Large intestine (tissue), 12 donors: Measurements from ENCODE around the gene ATAD2B. TPM values are rescaled to one million over a fixed set of nuclear protein-coding genes. Genes with fewer than 3 reads are reported as not detected.
"Not testable (repeated sequence)": the region's sequence is repeated elsewhere in the genome, so short reads cannot be mapped to it uniquely, and the experiment has no call there.

Source experiments
- DNase-seq, 2 donors: peaks; one replicate each; pipeline versions ENCODE4 v3.0.0 to v3.0.0-alpha.2; 2013
- H3K27ac ChIP-seq: one replicate; pipeline ENCODE4 v1.5.1; 2013; ENCODE audit warnings: low read length
- H3K27me3 ChIP-seq: 2 replicates; pipeline ENCODE4 v1.6.1; 2013; ENCODE audit warnings: low read length; ENCODE audit not compliant: control insufficient read depth, insufficient read depth
- H3K36me3 ChIP-seq: 2 replicates; pipeline ENCODE4 v1.6.1; 2013; ENCODE audit warnings: low read length; ENCODE audit not compliant: control insufficient read depth, insufficient read depth
- H3K4me1 ChIP-seq: one replicate; pipeline ENCODE4 v1.6.1; 2013; ENCODE audit warnings: low read length; ENCODE audit not compliant: control insufficient read depth, insufficient read depth
- H3K4me3 ChIP-seq: one replicate; pipeline ENCODE4 v1.5.1; 2013; ENCODE audit warnings: low read length
- H3K9me3 ChIP-seq: one replicate; pipeline ENCODE4 v1.6.1; 2013; ENCODE audit warnings: mild to moderate bottlenecking, low read depth, low read length, moderate library complexity; ENCODE audit not compliant: control insufficient read depth
- WGBS: methylation state at CpG from one replicate; pipeline ENCODE4 v1.1.5; 2013; ENCODE audit warnings: low lambda C conversion rate; ENCODE audit not compliant: insufficient coverage; 5-methylcytosine and 5-hydroxymethylcytosine counted together
- long read RNA-seq, 11 donors: transcript quantifications; one replicate each; lab custom pipeline, GENCODE V29; 2026
- polyA plus RNA-seq: library from polyadenylated mRNA; unstranded; fragments of 120-200 nt; gene quantifications from one replicate; pipeline ENCODE4 v1.2.1, GENCODE V29; 2013

ATAD2B gene
- 13.5 TPM for polyA plus RNA-seq
- long read RNA-seq, donor 1, result 0 reads
- long read RNA-seq, donor 2, result 0 reads
- long read RNA-seq, donor 3, result 0 reads
- long read RNA-seq, donor 4, result 0 reads
- long read RNA-seq, donor 5, result 0 reads
- long read RNA-seq, donor 6, full-length matches to known transcripts, result 1 of 42 reads
- long read RNA-seq, donor 6, partial matches to known transcripts, result 34 of 42 reads
- long read RNA-seq, donor 6, other reads (novel, unspliced or antisense), result 7 of 42 reads
- long read RNA-seq, donor 7, result 0 reads
- long read RNA-seq, donor 8, result 0 reads
- long read RNA-seq, donor 9, partial matches to known transcripts, result 0 of 9 reads
- long read RNA-seq, donor 9, other reads (novel, unspliced or antisense), result 9 of 9 reads
- long read RNA-seq, donor 10, result 0 reads
- long read RNA-seq, donor 11, partial matches to known transcripts, result 19 of 25 reads
- long read RNA-seq, donor 11, other reads (novel, unspliced or antisense), result 6 of 25 reads

GRCh38 chr2:23926750-23927571 is at the start of gene ATAD2B:
Gene ATAD2B (minus strand): TSS chr2:23927123. CDS start chr2:23926770, 353 bp downstream.
- DNase-seq, result peak; percentile 97 to 98
- Histone ChIP-seq H3K27me3 (no peaks in the 10 kb centered on the region), H3K4me1 (peaks cover 5% of the 10 kb centered on the region), H3K9me3 (peaks cover 7% of the 10 kb centered on the region), H3K4me3 (peak within 1 kb of the TSS; percentile 84), H3K36me3 (no peaks in the 10 kb centered on the region), H3K27ac (peak within 1 kb of the TSS; percentile 99)
- 0% methylated on average over 1 of the region's 88 CpGs for WGBS

- WGBS, result no CpG with 5 or more reads among the region's 4 CpGs
- peaks cover 5% of the 10 kb centered on the region for H3K36me3 ChIP-seq
- no peaks in the 10 kb centered on the region for H3K9me3 ChIP-seq
- H3K4me1 ChIP-seq, result no peaks in the 10 kb centered on the region
- no peaks in the 10 kb centered on the region for H3K27me3 ChIP-seq
- H3K27ac ChIP-seq, result no peak overlapping the region
- DNase-seq, result no peak
- H3K4me3 ChIP-seq, result no peak overlapping the region
These were observed 40.9 kb upstream of the ATAD2B start for GRCh38 chr2:23967846-23968245.

GRCh38 chr2:23954325-23955014 is 27.5 kb upstream of the ATAD2B start:
- H3K36me3 ChIP-seq, result peaks cover 4% of the 10 kb centered on the region
- no peak overlapping the region for H3K27ac ChIP-seq
- H3K9me3 ChIP-seq, result no peaks in the 10 kb centered on the region
- no peaks in the 10 kb centered on the region for H3K4me1 ChIP-seq
- no peak overlapping the region for H3K4me3 ChIP-seq
- WGBS, result 100% methylated on average over 1 of the region's 6 CpGs
- DNase-seq, result no peak
- H3K27me3 ChIP-seq, result no peaks in the 10 kb centered on the region

GRCh38 chr2:23953625-23954024 is 26.7 kb upstream of the ATAD2B start:
- no peaks in the 10 kb centered on the region for H3K4me1 ChIP-seq
- peaks cover 4% of the 10 kb centered on the region for H3K36me3 ChIP-seq
- no peak for DNase-seq
- H3K27ac ChIP-seq, result no peak overlapping the region
- H3K27me3 ChIP-seq, result no peaks in the 10 kb centered on the region
- H3K9me3 ChIP-seq, result no peaks in the 10 kb centered on the region
- H3K4me3 ChIP-seq, result no peak overlapping the region

- no CpG with 5 or more reads among the region's 3 CpGs for WGBS
- DNase-seq, H3K27me3 ChIP-seq, H3K36me3 ChIP-seq, H3K4me1 ChIP-seq, H3K27ac ChIP-seq, H3K9me3 ChIP-seq, H3K4me3 ChIP-seq: not testable (repeated sequence)
These were observed 25.6 kb upstream of the ATAD2B start for GRCh38 chr2:23952558-23952957.

GRCh38 chr2:23947350-23947749 is 20.4 kb upstream of the ATAD2B start:
- no peak overlapping the region for H3K4me3 ChIP-seq
- H3K36me3 ChIP-seq, result no peaks in the 10 kb centered on the region
- H3K27ac ChIP-seq, result no peak overlapping the region
- no CpG with 5 or more reads among the region's 2 CpGs for WGBS
- DNase-seq, result no peak
- H3K27me3 ChIP-seq, result no peaks in the 10 kb centered on the region
- no peaks in the 10 kb centered on the region for H3K9me3 ChIP-seq
- H3K4me1 ChIP-seq, result no peaks in the 10 kb centered on the region

GRCh38 chr2:23944976-23945375 is 18.1 kb upstream of the ATAD2B start:
- Histone ChIP-seq H3K4me1 (peaks cover 7% of the 10 kb centered on the region), H3K27me3 (no peaks in the 10 kb centered on the region), H3K9me3 (no peaks in the 10 kb centered on the region), H3K27ac (no peak overlapping the region), H3K4me3 (no peak overlapping the region), H3K36me3 (no peaks in the 10 kb centered on the region)
- DNase-seq, result no peak

GRCh38 chr2:23944527-23944926 is 17.6 kb upstream of the ATAD2B start:
- H3K36me3 ChIP-seq, result no peaks in the 10 kb centered on the region
- WGBS, result no CpG with 5 or more reads among the region's 1 CpG
- no peaks in the 10 kb centered on the region for H3K9me3 ChIP-seq
- peak in 1 of 2 donors; percentile 23 for DNase-seq
- H3K4me3 ChIP-seq, result no peak overlapping the region
- no peaks in the 10 kb centered on the region for H3K27me3 ChIP-seq
- peaks cover 7% of the 10 kb centered on the region for H3K4me1 ChIP-seq
- no peak overlapping the region for H3K27ac ChIP-seq

- H3K27me3 ChIP-seq, result no peaks in the 10 kb centered on the region
- H3K27ac ChIP-seq, result no peak overlapping the region
- H3K36me3 ChIP-seq, result no peaks in the 10 kb centered on the region
- H3K4me1 ChIP-seq, result peaks cover 7% of the 10 kb centered on the region
- H3K9me3 ChIP-seq, result no peaks in the 10 kb centered on the region
- WGBS, result no CpG with 5 or more reads among the region's 11 CpGs
- H3K4me3 ChIP-seq, result no peak overlapping the region
- DNase-seq, result no peak
These were observed 16.7 kb upstream of the ATAD2B start for GRCh38 chr2:23943666-23944065.

GRCh38 chr2:23941644-23942043 is 14.7 kb upstream of the ATAD2B start:
- no peaks in the 10 kb centered on the region for H3K36me3 ChIP-seq
- no peaks in the 10 kb centered on the region for H3K9me3 ChIP-seq
- H3K27ac ChIP-seq, result no peak overlapping the region
- H3K27me3 ChIP-seq, result no peaks in the 10 kb centered on the region
- DNase-seq, result no peak
- peaks cover 7% of the 10 kb centered on the region for H3K4me1 ChIP-seq
- peak overlapping the region; percentile 59 for H3K4me3 ChIP-seq
- WGBS, result no CpG with 5 or more reads among the region's 8 CpGs
